ENCODE measurements around the gene OSTC. TPM values are rescaled to one million over a fixed set of nuclear protein-coding genes. Genes with fewer than 3 reads are reported as not detected.

Gene OSTC
- total and polyA plus RNA-seq, 9 of the 15 experiments (the other 6 are each of a cell fraction or from before 2014, with no cell fraction given) = 112 to 966 (median 235) TPM

DNA sequence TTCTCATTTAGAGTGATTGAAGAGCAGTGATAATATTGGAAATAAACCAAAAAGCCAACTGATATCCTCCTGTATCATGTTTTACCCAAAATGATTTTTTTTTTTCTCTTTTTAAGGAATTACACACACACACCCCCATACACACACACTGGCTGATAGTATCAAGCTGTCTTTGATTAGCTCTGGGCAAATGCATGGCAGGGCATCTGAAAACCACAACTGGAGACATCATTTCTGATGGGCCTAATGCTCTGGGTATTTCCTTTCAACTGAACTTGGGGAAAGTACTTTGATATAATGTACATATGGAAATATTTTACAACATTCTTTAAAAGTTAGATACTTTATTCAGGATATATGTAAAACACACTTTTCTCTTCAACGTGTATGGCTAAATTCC is 14.2 kb upstream of the OSTC start:
- no peak for TF ChIP-seq SMAD4 (CRISPR knock-in tag; conservative IDR thresholded peaks at IDR 0.05)
- TF ChIP-seq HIVEP1 (CRISPR knock-in tag; IDR thresholded peaks at IDR 0.05) = no peak
- TF ChIP-seq CBX2 (IDR thresholded peaks at IDR 0.05; ENCODE audit: insufficient read depth, low read length, poor library complexity, severe bottlenecking) = no peak
- no peak for TF ChIP-seq KLF6 (CRISPR knock-in tag; IDR thresholded peaks at IDR 0.05; ENCODE audit: borderline replicate concordance)
- no peak for TF ChIP-seq ZNF239 (CRISPR knock-in tag; IDR thresholded peaks at IDR 0.05)
- TF ChIP-seq NR3C1 (CRISPR knock-in tag; IDR thresholded peaks at IDR 0.05) = no peak
- no peak for TF ChIP-seq CCAR2 (IDR thresholded peaks at IDR 0.05; ENCODE audit: low read depth, low read length)
- TF ChIP-seq, protein P1, sequence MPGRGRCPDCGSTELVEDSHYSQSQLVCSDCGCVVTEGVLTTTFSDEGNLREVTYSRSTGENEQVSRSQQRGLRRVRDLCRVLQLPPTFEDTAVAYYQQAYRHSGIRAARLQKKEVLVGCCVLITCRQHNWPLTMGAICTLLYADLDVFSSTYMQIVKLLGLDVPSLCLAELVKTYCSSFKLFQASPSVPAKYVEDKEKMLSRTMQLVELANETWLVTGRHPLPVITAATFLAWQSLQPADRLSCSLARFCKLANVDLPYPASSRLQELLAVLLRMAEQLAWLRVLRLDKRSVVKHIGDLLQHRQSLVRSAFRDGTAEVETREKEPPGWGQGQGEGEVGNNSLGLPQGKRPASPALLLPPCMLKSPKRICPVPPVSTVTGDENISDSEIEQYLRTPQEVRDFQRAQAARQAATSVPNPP (IDR thresholded peaks at IDR 0.05; ENCODE audit: borderline replicate concordance, insufficient read depth, insufficient read length) = no peak
- TF ChIP-seq ZKSCAN3 (CRISPR knock-in tag; IDR thresholded peaks at IDR 0.05) = no peak
- TF ChIP-seq MTA3 (IDR thresholded peaks at IDR 0.05; ENCODE audit: borderline replicate concordance) = no peak
- no peak for TF ChIP-seq CC2D1A (IDR thresholded peaks at IDR 0.05)
- TF ChIP-seq E2F1 (CRISPR knock-in tag; IDR thresholded peaks at IDR 0.05) = no peak
- TF ChIP-seq C11orf30 (IDR thresholded peaks at IDR 0.05; ENCODE audit: low read depth) = no peak
- no peak for TF ChIP-seq ZNF592 (IDR thresholded peaks at IDR 0.05)
- no peak for TF ChIP-seq ZNF511 (CRISPR knock-in tag; IDR thresholded peaks at IDR 0.05)
- no peak for TF ChIP-seq TCF7L2 (IDR thresholded peaks at IDR 0.05; ENCODE audit: low read depth, low read length)

More for the DNA sequence above, 14.2 kb upstream of the OSTC start:
- no peaks in the 10 kb centered on the region for H3K9me1 ChIP-seq (ENCODE audit: control insufficient read depth, insufficient read depth, low read length)
- no peaks in the 10 kb centered on the region for H4K20me1 ChIP-seq (replicated peaks; ENCODE audit: control insufficient read depth, insufficient read depth, low read length)
- intact Hi-C loops (cut with micrococcal nuclease) (no loop called here), in situ Hi-C loops (cut with MboI) (no loop called here)
- 77% methylated on average over 1 of the region's 1 CpG for WGBS (ENCODE audit: insufficient coverage, low coverage, missing lambda C conversion rate)
- ATAC-seq (no peak), FAIRE-seq (no peak), DNase-seq (ENCODE audit: extremely low read depth in 1 of 4, low spot score in 3 of 4) (no peak)
- no peak overlapping the region for H3K9ac ChIP-seq (ENCODE audit: insufficient read depth in 1 of 2, low read depth in 2 of 2, low read length in 2 of 2)
- H3K27me3 ChIP-seq (ENCODE audit: control insufficient read depth in 2 of 2, insufficient read depth in 2 of 2, low read length in 2 of 2) = no peaks in the 10 kb centered on the region
- peaks cover 49% of the 10 kb centered on the region for H3K36me3 ChIP-seq (ENCODE audit: control insufficient read depth, insufficient read depth, low read length)
- no peaks in the 10 kb centered on the region for H3K9me3 ChIP-seq (replicated peaks; ENCODE audit: control insufficient read depth, insufficient read depth, low read depth, low read length)
- H3K27ac ChIP-seq (ENCODE audit: extremely low read depth, low read depth, low read length) = no peak overlapping the region
- H3K4me3 ChIP-seq = no peak overlapping the region
- H3K4me2 ChIP-seq (ENCODE audit: insufficient read depth, low read length) = no peak overlapping the region
- CTCF ChIA-PET (ENCODE audit: low intra/inter-chr PET ratio) = no interaction called here
- no TSS peak for BruUV-seq (replicated peaks)
- no peak overlapping the region for H2AFZ ChIP-seq (ENCODE audit: low read depth, low read length)
- POLR2A ChIA-PET = interaction anchor here (1.1 to 1.3 kb wide), 2 partner anchors 10 to 16 kb away, joined by 4 to 10 read pairs; partner anchors contain the start of gene RPL34
- H3K4me1 ChIP-seq (replicated peaks in 1 of 2; ENCODE audit: control insufficient read depth in 2 of 2, insufficient read depth in 2 of 2, low read length in 2 of 2) = no peaks in the 10 kb centered on the region
- H3K79me2 ChIP-seq (ENCODE audit: control insufficient read depth, insufficient read depth, low read length) = no peaks in the 10 kb centered on the region
